HG03039 (cell line): ENCODE measurements around the gene CRTC3.

ENCODE experiments used
- ATAC-seq: cut with Tn5 transposase; IDR thresholded peaks from one replicate; pipeline ENCODE4 v1.9.1; 2021; ENCODE audit warnings: mild to moderate bottlenecking, moderate library complexity; ENCODE audit not compliant: unreplicated experiment

Gene CRTC3

GRCh38 chr15:90691369-90691768 is 161.6 kb downstream of the CRTC3 start:
- ATAC-seq: no peak

DNA sequence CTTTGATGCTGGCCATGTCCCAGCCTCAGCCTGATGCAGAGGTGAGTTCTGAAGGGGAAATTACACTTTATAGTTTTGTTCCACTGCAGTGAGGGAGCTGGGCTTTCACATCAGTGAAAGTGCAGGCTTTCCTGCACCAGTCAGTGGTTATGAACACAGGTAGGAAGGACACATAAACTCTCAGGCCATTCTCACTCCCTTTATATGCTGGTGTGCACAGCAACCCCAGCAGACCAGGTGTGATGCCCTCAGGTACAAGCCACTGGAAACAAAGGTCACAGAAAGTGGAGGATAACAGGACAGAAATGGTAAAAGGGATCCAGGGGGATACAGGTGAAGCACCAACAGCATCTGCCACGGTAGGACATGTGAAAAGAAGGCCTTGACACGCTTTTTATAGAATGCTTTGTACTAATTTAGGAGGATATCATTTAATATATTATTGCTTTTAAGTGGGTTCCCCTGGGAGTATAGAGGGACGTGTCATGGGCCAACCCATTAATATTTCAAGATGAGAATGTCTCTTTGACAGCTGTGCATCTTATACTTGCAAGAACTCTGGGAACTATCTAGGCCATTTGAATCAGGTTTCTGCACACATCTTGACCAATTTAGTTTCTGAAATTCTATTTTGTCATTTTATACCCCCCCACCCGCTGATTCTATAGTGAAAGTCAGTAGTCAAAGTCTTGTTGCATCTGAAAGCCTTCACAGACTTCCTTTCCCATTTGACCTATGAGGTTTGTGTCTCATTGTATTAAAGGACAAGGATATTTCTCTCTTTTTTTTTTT is 162.5 kb downstream of the CRTC3 start:
- ATAC-seq: no peak
